Neural cell (in vitro differentiated cells): ENCODE results near the gene NOP16. TPM values are rescaled to one million over a fixed set of nuclear protein-coding genes. Genes with fewer than 3 reads are reported as not detected.

Source experiments
- H2AFZ ChIP-seq: fragments of 200-600, 300-800 bp; sonication (generic), shearing (Covaris generic); 2 replicates; pipeline ENCODE4 v1.6.0; 2014; ENCODE audit warnings: low read depth, mild to moderate bottlenecking, antibody characterized with exemption, low read length, moderate library complexity
- H3F3A ChIP-seq: fragments of 200-600 bp; shearing (Covaris generic); 2 replicates; pipeline ENCODE4 v1.6.1; 2016; ENCODE audit warnings: mild to moderate bottlenecking, moderate library complexity, mixed read lengths, antibody characterized with exemption, low read length; ENCODE audit not compliant: insufficient read depth, poor library complexity, severe bottlenecking
- H3K27ac ChIP-seq: fragments of 200-600, 300-800 bp; sonication (generic), shearing (Covaris generic); 2 replicates; pipeline ENCODE4 v1.5.1; 2014; ENCODE audit warnings: mild to moderate bottlenecking, low read length, moderate library complexity
- H3K27me3 ChIP-seq: fragments of 300-800, 200-600 bp; sonication (generic), shearing (Covaris generic); 2 replicates; pipeline ENCODE4 v1.6.0; 2014; ENCODE audit warnings: mild to moderate bottlenecking, low read depth, low read length, moderate library complexity; ENCODE audit not compliant: insufficient read depth
- H3K36me3 ChIP-seq: fragments of 300-800, 200-600 bp; sonication (generic), shearing (Covaris generic); 2 replicates; pipeline ENCODE4 v1.5.1; 2014; ENCODE audit warnings: mild to moderate bottlenecking, antibody characterized with exemption, low read length, moderate library complexity; ENCODE audit not compliant: insufficient read depth
- H3K4me2 ChIP-seq: fragments of 300-800, 200-600 bp; sonication (generic), shearing (Covaris generic); 2 replicates; pipeline ENCODE4 v1.6.0; 2014; ENCODE audit warnings: mild to moderate bottlenecking, low read length
- H3K4me3 ChIP-seq: fragments of 300-800, 200-600 bp; sonication (generic), shearing (Covaris generic); 2 replicates; pipeline ENCODE4 v1.5.1; 2014; ENCODE audit warnings: mild to moderate bottlenecking, low read length, moderate library complexity
- H3K79me2 ChIP-seq: fragments of 200-600 bp; shearing (Covaris generic); replicated peaks from 2 replicates; pipeline ENCODE4 v1.6.0; 2014; ENCODE audit warnings: mild to moderate bottlenecking, low read length, moderate library complexity; ENCODE audit not compliant: insufficient read depth
- H3K9ac ChIP-seq: fragments of 300-800, 200-600 bp; sonication (generic), shearing (Covaris generic); 2 replicates; pipeline ENCODE4 v1.6.1; 2016; ENCODE audit warnings: mild to moderate bottlenecking, low read length, mixed read lengths
- H3K9me2 ChIP-seq: fragments of 200-600 bp; shearing (Covaris generic); 2 replicates; pipeline ENCODE4 v1.6.1; 2016; ENCODE audit warnings: mild to moderate bottlenecking, low read length, mixed read lengths; ENCODE audit not compliant: insufficient read depth
- H3K9me3 ChIP-seq: fragments of 200-600, 300-800 bp; sonication (generic), shearing (Covaris generic); 2 replicates; pipeline ENCODE4 v1.6.1; 2016; ENCODE audit warnings: mild to moderate bottlenecking, mixed run types, low read length, moderate library complexity, mixed read lengths
- H4K20me1 ChIP-seq: fragments of 200-600 bp; shearing (Covaris generic); 2 replicates; pipeline ENCODE4 v1.6.1; 2016; ENCODE audit warnings: mild to moderate bottlenecking, mixed run types; ENCODE audit not compliant: insufficient read depth
- CTCF ChIP-seq: fragments of 450-650 bp; IDR thresholded peaks from 2 replicates; pipeline ENCODE4 v1.5.1; 2014; ENCODE audit warnings: antibody characterized with exemption, mild to moderate bottlenecking, moderate library complexity; ENCODE audit not compliant: poor library complexity, severe bottlenecking
- EP300 ChIP-seq: fragments of 450-650 bp; conservative IDR thresholded peaks from 2 replicates; pipeline ENCODE4 v1.6.1; 2014; ENCODE audit warnings: antibody characterized with exemption, mild to moderate bottlenecking, moderate library complexity; ENCODE audit not compliant: poor library complexity, severe bottlenecking
- EZH2 ChIP-seq: fragments of 200-600, 300-800 bp; shearing (Covaris generic), sonication (generic); IDR thresholded peaks from 2 replicates; pipeline ENCODE4 v1.6.1; 2014; ENCODE audit warnings: antibody characterized with exemption, low read length, borderline replicate concordance, mild to moderate bottlenecking; ENCODE audit not compliant: insufficient read depth, poor library complexity, severe bottlenecking
- MXI1 ChIP-seq: fragments of 450-650 bp; conservative IDR thresholded peaks from 2 replicates; pipeline ENCODE4 v1.6.1; 2014; ENCODE audit warnings: antibody characterized with exemption, mild to moderate bottlenecking; ENCODE audit not compliant: poor library complexity, severe bottlenecking
- POLR2AphosphoS5 ChIP-seq: IDR thresholded peaks from 2 replicates; pipeline ENCODE4 v1.6.1; 2012
- RAD21 ChIP-seq: fragments of 450-650 bp; conservative IDR thresholded peaks from 2 replicates; pipeline ENCODE4 v1.6.1; 2014; ENCODE audit warnings: antibody characterized with exemption, mild to moderate bottlenecking, moderate library complexity
- REST ChIP-seq: IDR thresholded peaks from 2 replicates; pipeline ENCODE4 v1.6.1; 2012; ENCODE audit warnings: borderline replicate concordance
- SMC3 ChIP-seq: fragments of 450-650 bp; conservative IDR thresholded peaks from 2 replicates; pipeline ENCODE4 v1.6.1; 2014; ENCODE audit warnings: antibody characterized with exemption, mild to moderate bottlenecking, moderate library complexity; ENCODE audit not compliant: poor library complexity
- TAF1 ChIP-seq: IDR thresholded peaks from 2 replicates; pipeline ENCODE4 v1.6.1; 2012; ENCODE audit warnings: low read depth
- polyA plus RNA-seq: library from polyadenylated mRNA; depleted of rRNA; stranded (reverse); fragments of >200 nt; gene quantifications from 2 replicates; pipeline ENCODE4 v1.2.3, GENCODE V29; 2014
- small RNA-seq, 3 experiments: library from RNA; depleted of rRNA; stranded (forward); fragments of <200 nt; gene quantifications; one replicate each; pipeline ENCODE3, GENCODE V24; 2012

The NOP16 gene
- polyA plus RNA-seq, 1 donor from 2014 or later = 23.9 TPM

- H3K4me2 ChIP-seq = no peak overlapping the region
- H4K20me1 ChIP-seq = no peaks in the 10 kb centered on the region
- H3K9me2 ChIP-seq = no peaks in the 10 kb centered on the region
- no peaks in the 10 kb centered on the region for H3F3A ChIP-seq
- no peaks in the 10 kb centered on the region for H3K27me3 ChIP-seq
- no peaks in the 10 kb centered on the region for H3K9me3 ChIP-seq
- H3K36me3 ChIP-seq = peaks cover 8% of the 10 kb centered on the region
- H2AFZ ChIP-seq = no peak overlapping the region
- no peak overlapping the region for H3K9ac ChIP-seq
- no peak overlapping the region for H3K4me3 ChIP-seq
- no peak overlapping the region for H3K27ac ChIP-seq
- TF ChIP-seq REST (no peak), EZH2 (no peak), TAF1 (no peak), EP300 (no peak), SMC3 (no peak), RAD21 (no peak), POLR2AphosphoS5 (no peak), MXI1 (no peak), CTCF (no peak)
- H3K79me2 ChIP-seq = no peaks in the 10 kb centered on the region
Observed at GRCh38 chr5:176334031-176334770, 54.2 kb downstream of the NOP16 start.

Small RNA genes within 50 kb of the gene (small RNA-seq; reads per million reads assigned to genes)
- gene MIR1271 = 91.6 to 138 (median 131) reads per million in 3 experiments

Other genes with a start within 250 kb of the NOP16 start
- 20.7 and 23.1 TPM in 2 replicates for gene SIMC1, start 150.2 kb downstream of the NOP16 start, polyA plus RNA-seq
- gene KIAA1191, start 26.8 kb downstream of the NOP16 start, polyA plus RNA-seq = 135 and 137 TPM in 2 replicates
- gene ARL10, start 23.1 kb downstream of the NOP16 start, polyA plus RNA-seq = 12.7 and 22.8 TPM in 2 replicates
- 61.8 and 81.3 TPM in 2 replicates for gene HIGD2A, start 153 bp upstream of the NOP16 start, polyA plus RNA-seq
- gene CLTB, start 27.9 kb upstream of the NOP16 start, polyA plus RNA-seq = 239 and 245 TPM in 2 replicates
- 30.8 and 33.6 TPM in 2 replicates for gene FAF2, start 59.8 kb upstream of the NOP16 start, polyA plus RNA-seq
- 22.2 and 27.0 TPM in 2 replicates for gene RNF44, start 148.8 kb upstream of the NOP16 start, polyA plus RNA-seq
- 0.38 and 1.0 TPM in 2 replicates for gene CDHR2, start 160.7 kb upstream of the NOP16 start, polyA plus RNA-seq
- gene GPRIN1, start 221.6 kb upstream of the NOP16 start, polyA plus RNA-seq = 32.3 and 42.8 TPM in 2 replicates
- 10.1 and 12.5 TPM in 2 replicates for gene SNCB, start 241.9 kb upstream of the NOP16 start, polyA plus RNA-seq
- gene EIF4E1B, start 242.1 kb upstream of the NOP16 start, polyA plus RNA-seq = 0.82 TPM in 1 of 2 replicates, not detected in the other